K562 (cell line): ENCODE results near the gene ZC3HAV1L. TPM values are rescaled to one million over a fixed set of nuclear protein-coding genes. Genes with fewer than 3 reads are reported as not detected.

Experiments used
- BACH1 ChIP-seq: fragments of 200-800 bp; sonication (Bioruptor generic); IDR thresholded peaks from 2 replicates; pipeline ENCODE4 v1.6.1; 2016; ENCODE audit warnings: missing genetic modification characterization, missing compliant biosample characterization
- BHLHE40 ChIP-seq: IDR thresholded peaks from 2 replicates; pipeline ENCODE4 v1.6.1; 2011; ENCODE audit warnings: low read length, improper control_type of control experiment
- BRCA1 ChIP-seq, 2 experiments: fragments of 450-650 bp in 1 of 2; sonication (generic) in 1 of 2; formaldehyde crosslinking in 1 of 2; IDR thresholded peaks; 2 replicates each; pipeline versions ENCODE4 v1.5.0 to v1.6.1; 2017 to 2020; ENCODE audit warnings: mild to moderate bottlenecking in 1 of 2, missing genetic modification reagents in 1 of 2
- GABPA ChIP-seq: fragments of 200-800 bp; sonication (Bioruptor generic); conservative IDR thresholded peaks from 2 replicates; pipeline ENCODE4 v1.6.1; 2016; ENCODE audit warnings: low read depth, missing genetic modification characterization, missing compliant biosample characterization
- MIER1 ChIP-seq: fragments of 450-650 bp; IDR thresholded peaks from 2 replicates; pipeline ENCODE4 v1.6.1; 2016; ENCODE audit warnings: antibody characterized with exemption, mild to moderate bottlenecking, low read depth
- NRF1 ChIP-seq, 2 experiments: fragments of 450-650 bp; IDR thresholded peaks in 1 of 2; conservative IDR thresholded peaks in 1 of 2; 2 replicates each; pipeline ENCODE4 v1.6.1; 2014; ENCODE audit warnings: mild to moderate bottlenecking in 2 of 2
- POLR2H ChIP-seq: IDR thresholded peaks from 2 replicates; pipeline ENCODE4 v1.6.1; 2016; ENCODE audit warnings: missing genetic modification characterization, low read depth, mild to moderate bottlenecking, control low read depth, missing compliant biosample characterization, moderate library complexity
- SNRNP70 ChIP-seq: fragments of 200-400 bp; formaldehyde crosslinking; optimal IDR thresholded peaks from 2 replicates; pipeline ENCODE3; 2017; ENCODE audit warnings: low read depth, low read length
- SP1 ChIP-seq: sonication (generic); formaldehyde crosslinking; IDR thresholded peaks from 2 replicates; pipeline ENCODE4 v1.8.1; 2022; ENCODE audit warnings: mild to moderate bottlenecking, missing genetic modification reagents
- ZNF239 ChIP-seq: fragments of 250-450 bp; sonication (Bioruptor Pico); IDR thresholded peaks from 2 replicates; pipeline ENCODE4 v1.4.0; 2020; ENCODE audit warnings: mild to moderate bottlenecking
- ZNF354B ChIP-seq: fragments of 250-450 bp; sonication (Bioruptor Pico); IDR thresholded peaks from 2 replicates; pipeline ENCODE4 v1.4.0; 2020
- ZNF41 ChIP-seq: fragments of 250-450 bp; sonication (Bioruptor Pico); conservative IDR thresholded peaks from 2 replicates; pipeline ENCODE4 v1.4.0; 2020; ENCODE audit warnings: mild to moderate bottlenecking
- polyA plus RNA-seq, 8 experiments: library from polyadenylated mRNA; depleted of rRNA in 4 of 8; stranded (reverse) in 5 of 8; unstranded in 3 of 8; fragments of >200 nt; fragmentation: Nextera tagmentation in 2 of 8; fragmentation: Illumina TruSeq in 1 of 8; extraction: Ambion mirVana in 2 of 8; extraction: Trizol in 1 of 8; gene quantifications; 2 replicates each; pipeline versions ENCODE4 v1.2.1 to v1.2.3, GENCODE V29; 2011 to 2014; ENCODE audit warnings: inconsistent platforms in 1 of 8, missing spikeins in 1 of 8
- total RNA-seq, 7 experiments: library from RNA; depleted of rRNA in 6 of 7; stranded (reverse); fragments of >200 nt in 6 of 7; fragmentation: Illumina TruSeq in 2 of 7; extraction: Trizol in 2 of 7; gene quantifications; 2 replicates each; pipeline versions ENCODE4 v1.2.1 to v1.2.3, GENCODE V29; 2011 to 2021; ENCODE audit warnings: low replicate concordance in 1 of 7
- TF ChIP-seq, protein P1 (sequence below): fragments of 450-650 bp; formaldehyde crosslinking; IDR thresholded peaks from 2 replicates; pipeline ENCODE4 v1.4.0; 2020; ENCODE audit warnings: mild to moderate bottlenecking
- TF ChIP-seq, protein P2 (sequence below): sonication (generic); formaldehyde crosslinking; IDR thresholded peaks from 2 replicates; pipeline ENCODE4 v1.9.0; 2022; ENCODE audit warnings: mild to moderate bottlenecking, missing genetic modification reagents
- TF ChIP-seq, protein P3 (sequence below): fragments of 450-650 bp; IDR thresholded peaks from 2 replicates; pipeline ENCODE4 v1.6.1; 2017; ENCODE audit warnings: antibody characterized with exemption, mild to moderate bottlenecking
- TF ChIP-seq, protein P4 (sequence below), 2 experiments: fragments of 450-650 bp in 1 of 2; IDR thresholded peaks; 2 replicates each; pipeline ENCODE4 v1.6.1; 2011 to 2017; ENCODE audit warnings: low read depth in 2 of 2, antibody characterized with exemption in 1 of 2, borderline replicate concordance in 1 of 2, low read length in 1 of 2, mild to moderate bottlenecking in 1 of 2, mixed read lengths in 1 of 2; ENCODE audit not compliant: control insufficient read depth in 1 of 2

The ZC3HAV1L gene
- total and polyA plus RNA-seq, 9 of the 15 experiments (the other 6 are each of a cell fraction or from before 2014, with no cell fraction given) = not detected

DNA sequence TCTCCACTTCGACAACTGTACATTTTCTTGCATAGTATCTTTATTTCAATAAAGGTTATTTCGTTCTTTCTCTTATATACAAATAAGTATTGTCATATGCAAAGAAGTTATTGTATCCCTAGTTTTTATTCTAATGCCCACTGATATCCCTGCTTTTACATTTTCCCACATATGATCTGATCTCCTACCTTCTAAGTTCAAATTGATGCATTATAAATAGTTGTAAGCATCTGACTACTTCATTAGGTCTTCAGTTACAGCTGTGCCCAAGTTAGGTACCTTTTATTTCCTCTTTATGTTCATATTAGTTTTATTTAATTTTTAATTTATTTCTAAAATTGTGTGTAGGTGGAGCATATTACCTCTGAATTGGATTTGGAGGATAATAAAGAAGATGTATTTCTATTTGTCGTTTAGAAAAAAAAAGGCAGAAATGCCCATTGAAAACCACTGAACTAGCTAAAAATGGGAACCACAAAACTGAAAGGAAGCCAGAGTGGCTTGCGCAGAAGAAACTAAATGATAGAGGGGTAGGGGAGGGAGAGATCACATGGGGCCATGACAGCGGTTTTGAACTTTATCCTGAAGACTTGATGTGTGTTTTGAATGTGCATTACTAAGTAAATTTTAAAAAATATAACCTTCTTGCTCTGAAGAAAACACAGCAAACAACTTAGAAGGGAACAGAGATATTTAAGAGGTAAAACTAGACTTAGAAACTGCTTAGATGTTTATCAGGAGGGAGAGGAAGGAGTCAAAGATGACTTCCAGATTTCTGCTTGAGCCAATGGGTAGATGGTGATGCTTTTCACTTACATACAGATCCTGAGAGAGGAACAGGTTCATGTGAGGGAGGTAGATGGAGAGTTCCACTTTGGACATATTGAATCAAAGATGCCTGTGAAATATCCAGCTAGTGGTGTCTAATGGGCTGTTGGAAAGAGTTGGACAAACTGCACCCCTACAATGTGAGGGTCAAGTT is 9.3 kb upstream of the ZC3HAV1L start (continued):
- TF ChIP-seq POLR2H (tag) (peak; percentile 64; the same call in 1 of the 2 replicates), ZNF41 (CRISPR knock-in tag) (no peak), SNRNP70 (no peak), GABPA (0 out of 2 replicates have a peak, but pooled peaks have one; percentile 2), ZNF239 (CRISPR knock-in tag) (no peak; the same call in 1 of the 2 replicates), NRF1 (conservative IDR thresholded peaks at IDR 0.05 in 1 of 2, IDR thresholded peaks at IDR 0.05 in 1 of 2) (peak; percentile 86 to 87), SP1 (0 out of 2 replicates have a peak, but pooled peaks have one; percentile 19), BRCA1 (IDR thresholded peaks at IDR 0.05) (no peak), BRCA1 (CRISPR knock-in tag; IDR thresholded peaks at IDR 0.05) (no peak), ZNF354B (CRISPR knock-in tag) (peak; percentile 8; the same call in 1 of the 2 replicates), BHLHE40 (no peak), BACH1 (peak; percentile 29; the same call in 1 of the 2 replicates), MIER1 (peak; percentile 36; the same call in 1 of the 2 replicates)
- TF ChIP-seq, protein P1, sequence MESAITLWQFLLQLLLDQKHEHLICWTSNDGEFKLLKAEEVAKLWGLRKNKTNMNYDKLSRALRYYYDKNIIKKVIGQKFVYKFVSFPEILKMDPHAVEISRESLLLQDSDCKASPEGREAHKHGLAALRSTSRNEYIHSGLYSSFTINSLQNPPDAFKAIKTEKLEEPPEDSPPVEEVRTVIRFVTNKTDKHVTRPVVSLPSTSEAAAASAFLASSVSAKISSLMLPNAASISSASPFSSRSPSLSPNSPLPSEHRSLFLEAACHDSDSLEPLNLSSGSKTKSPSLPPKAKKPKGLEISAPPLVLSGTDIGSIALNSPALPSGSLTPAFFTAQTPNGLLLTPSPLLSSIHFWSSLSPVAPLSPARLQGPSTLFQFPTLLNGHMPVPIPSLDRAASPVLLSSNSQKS (CRISPR knock-in tag) = peak; percentile 75; the same call in 1 of the 2 replicates
- TF ChIP-seq, protein P2, sequence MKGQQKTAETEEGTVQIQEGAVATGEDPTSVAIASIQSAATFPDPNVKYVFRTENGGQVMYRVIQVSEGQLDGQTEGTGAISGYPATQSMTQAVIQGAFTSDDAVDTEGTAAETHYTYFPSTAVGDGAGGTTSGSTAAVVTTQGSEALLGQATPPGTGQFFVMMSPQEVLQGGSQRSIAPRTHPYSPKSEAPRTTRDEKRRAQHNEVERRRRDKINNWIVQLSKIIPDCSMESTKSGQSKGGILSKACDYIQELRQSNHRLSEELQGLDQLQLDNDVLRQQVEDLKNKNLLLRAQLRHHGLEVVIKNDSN (CRISPR knock-in tag) = peak; percentile 68
- TF ChIP-seq, protein P3, sequence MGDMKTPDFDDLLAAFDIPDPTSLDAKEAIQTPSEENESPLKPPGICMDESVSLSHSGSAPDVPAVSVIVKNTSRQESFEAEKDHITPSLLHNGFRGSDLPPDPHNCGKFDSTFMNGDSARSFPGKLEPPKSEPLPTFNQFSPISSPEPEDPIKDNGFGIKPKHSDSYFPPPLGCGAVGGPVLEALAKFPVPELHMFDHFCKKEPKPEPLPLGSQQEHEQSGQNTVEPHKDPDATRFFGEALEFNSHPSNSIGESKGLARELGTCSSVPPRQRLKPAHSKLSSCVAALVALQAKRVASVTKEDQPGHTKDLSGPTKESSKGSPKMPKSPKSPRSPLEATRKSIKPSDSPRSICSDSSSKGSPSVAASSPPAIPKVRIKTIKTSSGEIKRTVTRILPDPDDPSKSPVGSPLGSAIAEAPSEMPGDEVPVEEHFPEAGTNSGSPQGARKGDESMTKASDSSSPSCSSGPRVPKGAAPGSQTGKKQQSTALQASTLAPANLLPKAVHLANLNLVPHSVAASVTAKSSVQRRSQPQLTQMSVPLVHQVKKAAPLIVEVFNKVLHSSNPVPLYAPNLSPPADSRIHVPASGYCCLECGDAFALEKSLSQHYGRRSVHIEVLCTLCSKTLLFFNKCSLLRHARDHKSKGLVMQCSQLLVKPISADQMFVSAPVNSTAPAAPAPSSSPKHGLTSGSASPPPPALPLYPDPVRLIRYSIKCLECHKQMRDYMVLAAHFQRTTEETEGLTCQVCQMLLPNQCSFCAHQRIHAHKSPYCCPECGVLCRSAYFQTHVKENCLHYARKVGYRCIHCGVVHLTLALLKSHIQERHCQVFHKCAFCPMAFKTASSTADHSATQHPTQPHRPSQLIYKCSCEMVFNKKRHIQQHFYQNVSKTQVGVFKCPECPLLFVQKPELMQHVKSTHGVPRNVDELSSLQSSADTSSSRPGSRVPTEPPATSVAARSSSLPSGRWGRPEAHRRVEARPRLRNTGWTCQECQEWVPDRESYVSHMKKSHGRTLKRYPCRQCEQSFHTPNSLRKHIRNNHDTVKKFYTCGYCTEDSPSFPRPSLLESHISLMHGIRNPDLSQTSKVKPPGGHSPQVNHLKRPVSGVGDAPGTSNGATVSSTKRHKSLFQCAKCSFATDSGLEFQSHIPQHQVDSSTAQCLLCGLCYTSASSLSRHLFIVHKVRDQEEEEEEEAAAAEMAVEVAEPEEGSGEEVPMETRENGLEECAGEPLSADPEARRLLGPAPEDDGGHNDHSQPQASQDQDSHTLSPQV = peak; percentile 25
- TF ChIP-seq, protein P4, sequence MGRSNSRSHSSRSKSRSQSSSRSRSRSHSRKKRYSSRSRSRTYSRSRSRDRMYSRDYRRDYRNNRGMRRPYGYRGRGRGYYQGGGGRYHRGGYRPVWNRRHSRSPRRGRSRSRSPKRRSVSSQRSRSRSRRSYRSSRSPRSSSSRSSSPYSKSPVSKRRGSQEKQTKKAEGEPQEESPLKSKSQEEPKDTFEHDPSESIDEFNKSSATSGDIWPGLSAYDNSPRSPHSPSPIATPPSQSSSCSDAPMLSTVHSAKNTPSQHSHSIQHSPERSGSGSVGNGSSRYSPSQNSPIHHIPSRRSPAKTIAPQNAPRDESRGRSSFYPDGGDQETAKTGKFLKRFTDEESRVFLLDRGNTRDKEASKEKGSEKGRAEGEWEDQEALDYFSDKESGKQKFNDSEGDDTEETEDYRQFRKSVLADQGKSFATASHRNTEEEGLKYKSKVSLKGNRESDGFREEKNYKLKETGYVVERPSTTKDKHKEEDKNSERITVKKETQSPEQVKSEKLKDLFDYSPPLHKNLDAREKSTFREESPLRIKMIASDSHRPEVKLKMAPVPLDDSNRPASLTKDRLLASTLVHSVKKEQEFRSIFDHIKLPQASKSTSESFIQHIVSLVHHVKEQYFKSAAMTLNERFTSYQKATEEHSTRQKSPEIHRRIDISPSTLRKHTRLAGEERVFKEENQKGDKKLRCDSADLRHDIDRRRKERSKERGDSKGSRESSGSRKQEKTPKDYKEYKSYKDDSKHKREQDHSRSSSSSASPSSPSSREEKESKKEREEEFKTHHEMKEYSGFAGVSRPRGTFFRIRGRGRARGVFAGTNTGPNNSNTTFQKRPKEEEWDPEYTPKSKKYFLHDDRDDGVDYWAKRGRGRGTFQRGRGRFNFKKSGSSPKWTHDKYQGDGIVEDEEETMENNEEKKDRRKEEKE (IDR thresholded peaks at IDR 0.05; ENCODE audit: borderline replicate concordance in 1 of 2, control insufficient read depth in 1 of 2, low read depth in 2 of 2, low read length in 1 of 2) = 0 out of 4 replicates have a peak, but pooled peaks of 1 of the 2 experiments have one; percentile 34
